GM23338 (cell line): ENCODE measurements around the gene TIMMDC1. TPM values are rescaled to one million over a fixed set of nuclear protein-coding genes. Genes with fewer than 3 reads are reported as not detected.

ENCODE experiments used
- CREB1 ChIP-seq: fragments of 250-450 bp; sonication (Bioruptor Pico); IDR thresholded peaks from 2 replicates; pipeline ENCODE4 v1.5.0; 2020; ENCODE audit warnings: low read depth, mild to moderate bottlenecking, moderate library complexity
- CTCF ChIP-seq, 2 experiments: fragments of 200-600 bp in 1 of 2; sonication (generic) in 1 of 2; conservative IDR thresholded peaks; 2 replicates each; pipeline versions ENCODE4 v1.5.1 to v1.6.1; 2016 to 2017; ENCODE audit warnings: antibody characterized with exemption in 2 of 2, low read depth in 2 of 2, mild to moderate bottlenecking in 2 of 2, moderate library complexity in 1 of 2
- ETS1 ChIP-seq: IDR thresholded peaks from 2 replicates; pipeline ENCODE4 v1.6.1; 2016; ENCODE audit warnings: antibody characterized with exemption
- EZH2 ChIP-seq: fragments of 200-600 bp; sonication (generic); IDR thresholded peaks from one replicate; pipeline ENCODE4 v1.8.0; 2017; ENCODE audit warnings: antibody characterized with exemption, mild to moderate bottlenecking, low read depth; ENCODE audit not compliant: unreplicated experiment
- JUNB ChIP-seq: IDR thresholded peaks from one replicate; pipeline ENCODE4 v1.6.1; 2016; ENCODE audit warnings: antibody characterized with exemption; ENCODE audit not compliant: unreplicated experiment
- REST ChIP-seq: IDR thresholded peaks from one replicate; pipeline ENCODE4 v1.6.1; 2018; ENCODE audit warnings: antibody characterized with exemption; ENCODE audit not compliant: unreplicated experiment
- STAT1 ChIP-seq: IDR thresholded peaks from one replicate; pipeline ENCODE4 v1.6.1; 2016; ENCODE audit warnings: antibody characterized with exemption; ENCODE audit not compliant: unreplicated experiment
- ZNF462 ChIP-seq: fragments of 250-450 bp; sonication (Bioruptor Pico); IDR thresholded peaks from 2 replicates; pipeline ENCODE4 v1.5.0; 2020; ENCODE audit warnings: mild to moderate bottlenecking, moderate library complexity
- polyA plus RNA-seq: library from polyadenylated mRNA; unstranded; fragments of >200 nt; fragmentation: Nextera tagmentation; extraction: Ambion mirVana; gene quantifications from 2 replicates; pipeline ENCODE4 v1.2.1, GENCODE V29; 2016
- total RNA-seq: library from RNA; depleted of rRNA; stranded (reverse); fragments of >200 nt; shearing (Covaris generic); gene quantifications from 2 replicates; pipeline ENCODE4 v1.2.3, GENCODE V29; 2014

TIMMDC1 gene
- total and polyA plus RNA-seq, 2 experiments from 2014 or later, result 62.2 to 105 TPM

- TF ChIP-seq ZNF462 (CRISPR knock-in tag), result no peak
- TF ChIP-seq CTCF (conservative IDR thresholded peaks at IDR 0.05; ENCODE audit: low read depth in 2 of 2), result no peak
- no peak for TF ChIP-seq CREB1 (CRISPR knock-in tag)
- no peak for TF ChIP-seq JUNB
- no peak for TF ChIP-seq STAT1
- no peak for TF ChIP-seq EZH2
- no peak for TF ChIP-seq REST
- no peak for TF ChIP-seq ETS1
Measured at GRCh38 chr3:119510690-119511089, 12.3 kb downstream of the TIMMDC1 start (continued).
